NCI-H2196 treated with DMSO at 0.1 percent for 48 hours (cell line): Measurements from ENCODE around the gene CCDC192.

ENCODE experiments used
- DNase-seq: peaks from one replicate; lab custom pipeline; 2025; ENCODE audit not compliant: unreplicated experiment; lab: John Stamatoyannopoulos, UW

CCDC192 gene

GRCh38 chr5:127805448-127805847 is 102.3 kb downstream of the CCDC192 start:
- no peak for DNase-seq

GRCh38 chr5:127806776-127807175 is 103.6 kb downstream of the CCDC192 start:
- DNase-seq, result no peak

- DNase-seq, result no peak
Measured at GRCh38 chr5:127809533-127809932, 106.3 kb downstream of the CCDC192 start.

GRCh38 chr5:127810017-127810416 is 106.8 kb downstream of the CCDC192 start:
- no peak for DNase-seq

- DNase-seq, result no peak
Measured at GRCh38 chr5:127810707-127811490, 107.7 kb downstream of the CCDC192 start.

- no peak for DNase-seq
Measured at GRCh38 chr5:127812570-127812969, 109.4 kb downstream of the CCDC192 start.

GRCh38 chr5:127813633-127814587 is 110.7 kb downstream of the CCDC192 start:
- no peak for DNase-seq

- no peak for DNase-seq
Measured at GRCh38 chr5:127814588-127814973, 111.4 kb downstream of the CCDC192 start.

GRCh38 chr5:127820910-127821553 is 117.8 kb downstream of the CCDC192 start:
- no peak for DNase-seq

- no peak for DNase-seq
Measured at GRCh38 chr5:127821896-127822295, 118.7 kb downstream of the CCDC192 start.

- no peak for DNase-seq
Measured at GRCh38 chr5:127824126-127824525, 120.9 kb downstream of the CCDC192 start.

GRCh38 chr5:127826011-127826410 is 122.8 kb downstream of the CCDC192 start:
- DNase-seq, result no peak

GRCh38 chr5:127827451-127827850 is 124.3 kb downstream of the CCDC192 start:
- DNase-seq, result no peak

GRCh38 chr5:127830157-127830556 is 127.0 kb downstream of the CCDC192 start:
- no peak for DNase-seq

- DNase-seq, result no peak
Measured at GRCh38 chr5:127830829-127831598, 127.8 kb downstream of the CCDC192 start.

GRCh38 chr5:127832067-127832466 is 128.9 kb downstream of the CCDC192 start:
- DNase-seq, result no peak

- DNase-seq, result no peak
Measured at GRCh38 chr5:127834094-127834531, 130.9 kb downstream of the CCDC192 start.

GRCh38 chr5:127834554-127834953 is 131.4 kb downstream of the CCDC192 start:
- no peak for DNase-seq

- no peak for DNase-seq
Measured at GRCh38 chr5:127838661-127839060, 135.5 kb downstream of the CCDC192 start.

GRCh38 chr5:127839072-127839471 is 135.9 kb downstream of the CCDC192 start:
- no peak for DNase-seq
